Naive thymus-derived CD4-positive, alpha-beta T cell (primary cell): ENCODE data around the gene CHAD. TPM values are rescaled to one million over a fixed set of nuclear protein-coding genes. Genes with fewer than 3 reads are reported as not detected.

Experiments used
- ATAC-seq: fragments of 150-1000 bp; cut with Tn5 transposase; 2 replicates; pipeline ENCODE4 v1.10.0; 2021; ENCODE audit warnings: mild to moderate bottlenecking, moderate library complexity
- CTCF ChIA-PET: fragments of 350-600 bp; sonication (Branson Sonifier 250); formaldehyde crosslinking; loops from one replicate; lab custom pipeline; 2021; ENCODE audit warnings: antibody characterized with exemption; lab: Charles Lee
- POLR2A ChIA-PET: fragments of 350-600 bp; sonication (Branson Sonifier 250); formaldehyde crosslinking; loops from one replicate; lab custom pipeline; 2021; ENCODE audit warnings: antibody characterized with exemption, inconsistent platforms; lab: Charles Lee
- DNase-seq, 9 donors: peaks; one replicate each; pipeline versions ENCODE4 v3.0.0 to v3.0.0-alpha.2; 2020 to 2022; ENCODE audit warnings: mixed read lengths in 1 of 9
- H3K27ac ChIP-seq: one replicate; pipeline ENCODE4 v1.7.0; 2013; ENCODE audit warnings: mild to moderate bottlenecking, low read depth, low read length, moderate library complexity
- H3K27me3 ChIP-seq, 2 donors: one replicate each; pipeline ENCODE4 v1.7.0; 2013; ENCODE audit warnings: low read length in 2 of 2, mild to moderate bottlenecking in 2 of 2, moderate library complexity in 2 of 2; ENCODE audit not compliant: control insufficient read depth in 2 of 2, insufficient read depth in 2 of 2
- H3K36me3 ChIP-seq, 3 experiments: 1 replicate in 2 of 3; 2 replicates in 1 of 3; pipeline ENCODE4 v1.7.0; 2013; ENCODE audit warnings: low read length in 3 of 3, mild to moderate bottlenecking in 3 of 3, moderate library complexity in 1 of 3; ENCODE audit not compliant: insufficient read depth in 3 of 3, control insufficient read depth in 2 of 3
- H3K4me1 ChIP-seq, 2 donors: one replicate each; pipeline ENCODE4 v1.7.0; 2013; ENCODE audit warnings: low read length in 2 of 2, mild to moderate bottlenecking in 2 of 2, moderate library complexity in 1 of 2; ENCODE audit not compliant: control insufficient read depth in 2 of 2, insufficient read depth in 2 of 2
- H3K4me3 ChIP-seq: 2 replicates; pipeline ENCODE4 v1.7.0; 2013; ENCODE audit warnings: mild to moderate bottlenecking, low read length
- H3K9me3 ChIP-seq, 3 experiments: 1 replicate in 2 of 3; 2 replicates in 1 of 3; pipeline ENCODE4 v1.7.0; 2013; ENCODE audit warnings: low read length in 3 of 3; ENCODE audit not compliant: control insufficient read depth in 2 of 3
- H3K27ac Mint-ChIP-seq, 9 donors: one replicate each; pipeline ENCODE4 v1.8.0; 2020 to 2022; ENCODE audit warnings: mixed read lengths in 9 of 9, mild to moderate bottlenecking in 8 of 9, moderate library complexity in 5 of 9, inconsistent platforms in 2 of 9
- H3K27me3 Mint-ChIP-seq, 5 donors: one replicate each; pipeline ENCODE4 v1.8.0; 2021 to 2022; ENCODE audit warnings: mixed read lengths in 5 of 5, mild to moderate bottlenecking in 1 of 5
- H3K36me3 Mint-ChIP-seq, 5 donors: one replicate each; pipeline ENCODE4 v1.8.0; 2020 to 2022; ENCODE audit warnings: mixed read lengths in 5 of 5, mild to moderate bottlenecking in 3 of 5, inconsistent platforms in 1 of 5
- H3K4me1 Mint-ChIP-seq, 7 donors: one replicate each; pipeline ENCODE4 v1.8.0; 2020 to 2022; ENCODE audit warnings: mixed read lengths in 7 of 7, mild to moderate bottlenecking in 3 of 7, inconsistent platforms in 1 of 7
- H3K4me3 Mint-ChIP-seq, 10 donors: one replicate each; pipeline ENCODE4 v1.8.0; 2020 to 2022; ENCODE audit warnings: mild to moderate bottlenecking in 10 of 10, mixed read lengths in 10 of 10, moderate library complexity in 6 of 10, inconsistent platforms in 2 of 10
- H3K9me3 Mint-ChIP-seq, 11 donors: one replicate each; pipeline ENCODE4 v1.8.0; 2020 to 2022; ENCODE audit warnings: mixed read lengths in 11 of 11, mild to moderate bottlenecking in 4 of 11, inconsistent platforms in 1 of 11, moderate library complexity in 1 of 11
- intact Hi-C, 2 donors: fragments of 100-400 bp; cut with micrococcal nuclease; formaldehyde crosslinking; loops; one replicate each; pipeline ENCODE4 v1.15.1; 2023
- polyA plus RNA-seq, 2 donors: library from polyadenylated mRNA; unstranded; fragments of 300-500 nt; fragmentation: Illumina TruSeq; gene quantifications; one replicate each; pipeline ENCODE4 v1.2.3, GENCODE V29; 2021
- total RNA-seq, 6 experiments: library from RNA in 5 of 6; stranded (reverse) in 5 of 6; gene quantifications; 1 replicate in 5 of 6; 2 replicates in 1 of 6; pipeline ENCODE4 v1.2.3 and lab custom pipeline; 2021 to 2026

CHAD gene
- total RNA-seq = not detected
- not detected for polyA plus RNA-seq
- total RNA-seq (lab: John Stamatoyannopoulos, UW) = not detected

- POLR2A ChIA-PET = no interaction called here
- Mint-ChIP-seq H3K27ac (no peak within 1 kb of the TSS), H3K4me1 (peaks cover 0 to 6% (median 4%) of the 10 kb centered on the region in 7 donors)
These were observed at the start of gene CHAD for GRCh38 chr17:50468304-50469207. CHAD (minus strand) TSS chr17:50468880; CDS start chr17:50468813, 67 bp downstream.

GRCh38 chr17:50517504-50518383 lies 49.1 kb upstream of the CHAD start:
- H3K4me1 ChIP-seq = peaks cover 0 to 8% of the 10 kb centered on the region in 2 donors
- Mint-ChIP-seq H3K27ac (peak overlapping the region in 4 of 9 donors; percentile 3 to 76 (median 27)), H3K4me3 (peak overlapping the region in 3 of 10 donors; percentile 12 to 67 (median 45)), H3K4me1 (peaks cover 0 to 23% (median 12%) of the 10 kb centered on the region in 7 donors), H3K27me3 (no peaks in the 10 kb centered on the region), H3K9me3 (no peaks in the 10 kb centered on the region), H3K36me3 (no peaks in the 10 kb centered on the region)
- H3K4me3 ChIP-seq = no peak overlapping the region
- no peaks in the 10 kb centered on the region for H3K36me3 ChIP-seq
- ChIA-PET POLR2A (no interaction called here), CTCF (interaction anchor here (1.8 kb wide), 1 partner anchor 17 kb away, joined by 7 read pairs; no protein-coding TSS in a partner anchor)
- no peak overlapping the region for H3K27ac ChIP-seq
- intact Hi-C loops = no loop called here
- no peaks in the 10 kb centered on the region for H3K27me3 ChIP-seq
- ATAC-seq (no peak), DNase-seq (no peak)
- no peaks in the 10 kb centered on the region for H3K9me3 ChIP-seq

More at GRCh38 chr17:50468304-50469207, at the start of gene CHAD:
- DNase-seq (no peak), ATAC-seq (peak; percentile 32)
- H3K9me3 ChIP-seq = no peaks in the 10 kb centered on the region
- H3K4me3 Mint-ChIP-seq = peak within 1 kb of the TSS in 8 of 10 donors; percentile 49 to 80 (median 56)
- H3K4me3 ChIP-seq = no peak within 1 kb of the TSS
- peaks cover 0 to 3% (median 0%) of the 10 kb centered on the region in 11 donors for H3K9me3 Mint-ChIP-seq
- CTCF ChIA-PET = interaction anchor here (0.5 kb wide), 1 partner anchor 37 kb away, joined by 4 read pairs; no protein-coding TSS in a partner anchor
- intact Hi-C loops = no loop called here
- H3K27ac ChIP-seq = no peak within 1 kb of the TSS
- H3K27me3 ChIP-seq = peaks cover 0 to 7% of the 10 kb centered on the region in 2 donors
- no peaks in the 10 kb centered on the region for H3K36me3 ChIP-seq
- peaks cover 12 to 27% (median 17%) of the 10 kb centered on the region in 5 donors for H3K27me3 Mint-ChIP-seq
- H3K4me1 ChIP-seq = no peaks in the 10 kb centered on the region
- peaks cover 0 to 20% (median 8%) of the 10 kb centered on the region in 5 donors for H3K36me3 Mint-ChIP-seq

DNA sequence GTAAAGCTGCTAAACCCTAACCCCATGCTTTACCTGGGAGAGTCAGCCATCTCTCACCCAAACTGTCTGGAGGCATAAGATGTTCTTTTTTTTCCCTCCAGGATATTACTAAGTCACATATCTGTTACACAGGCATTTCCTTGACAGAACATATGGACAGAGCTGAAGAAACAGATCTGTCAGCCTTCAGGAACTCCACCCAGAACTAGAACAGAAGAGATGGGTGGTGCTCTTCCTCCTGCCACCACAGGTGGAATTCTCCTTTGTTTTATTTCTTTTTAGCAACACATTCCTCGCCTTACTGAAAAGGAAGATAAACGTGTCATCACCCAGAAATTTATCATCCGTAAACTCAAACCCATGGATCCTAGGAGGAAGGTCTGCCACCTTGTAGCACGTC lies 48.3 kb upstream of the CHAD start:
- H3K27me3 Mint-ChIP-seq = peaks cover 0 to 3% (median 0%) of the 10 kb centered on the region in 5 donors

GRCh38 chr17:50514936-50515702 lies 46.4 kb upstream of the CHAD start:
- Mint-ChIP-seq H3K9me3 (no peaks in the 10 kb centered on the region), H3K36me3 (no peaks in the 10 kb centered on the region), H3K27ac (no peak overlapping the region), H3K27me3 (peaks cover 0 to 9% (median 0%) of the 10 kb centered on the region in 5 donors), H3K4me3 (no peak overlapping the region), H3K4me1 (peaks cover 0 to 37% (median 18%) of the 10 kb centered on the region in 7 donors)
- Histone ChIP-seq H3K27ac (no peak overlapping the region), H3K4me3 (no peak overlapping the region), H3K27me3 (no peaks in the 10 kb centered on the region), H3K36me3 (no peaks in the 10 kb centered on the region), H3K4me1 (peaks cover 4 to 8% of the 10 kb centered on the region in 2 donors), H3K9me3 (no peaks in the 10 kb centered on the region)
- ChIA-PET CTCF (interaction anchor here (1.5 kb wide), 1 partner anchor 11 kb away, joined by 3 read pairs; no protein-coding TSS in a partner anchor), POLR2A (interaction anchor here (0.5 kb wide), 1 partner anchor 112 kb away, joined by 3 read pairs; no protein-coding TSS in a partner anchor)
- ATAC-seq (no peak), DNase-seq (no peak)
- intact Hi-C loops = no loop called here

More for the DNA sequence above, 48.3 kb upstream of the CHAD start:
- no peaks in the 10 kb centered on the region for H3K36me3 Mint-ChIP-seq
- intact Hi-C loops = no loop called here
- Histone ChIP-seq H3K4me3 (no peak overlapping the region), H3K36me3 (no peaks in the 10 kb centered on the region), H3K4me1 (peaks cover 0 to 8% of the 10 kb centered on the region in 2 donors), H3K27ac (no peak overlapping the region), H3K27me3 (no peaks in the 10 kb centered on the region), H3K9me3 (no peaks in the 10 kb centered on the region)
- peak overlapping the region in 5 of 9 donors; percentile 48 to 84 (median 56) for H3K27ac Mint-ChIP-seq
- DNase-seq (no peak), ATAC-seq (no peak)
- no peaks in the 10 kb centered on the region for H3K9me3 Mint-ChIP-seq
- CTCF ChIA-PET = interaction anchor here (1.8 kb wide), 1 partner anchor 16 kb away, joined by 7 read pairs; no protein-coding TSS in a partner anchor
- peaks cover 0 to 27% (median 12%) of the 10 kb centered on the region in 7 donors for H3K4me1 Mint-ChIP-seq
- POLR2A ChIA-PET = no interaction called here
- H3K4me3 Mint-ChIP-seq = peak overlapping the region in 7 of 10 donors; percentile 12 to 70 (median 23)

DNA sequence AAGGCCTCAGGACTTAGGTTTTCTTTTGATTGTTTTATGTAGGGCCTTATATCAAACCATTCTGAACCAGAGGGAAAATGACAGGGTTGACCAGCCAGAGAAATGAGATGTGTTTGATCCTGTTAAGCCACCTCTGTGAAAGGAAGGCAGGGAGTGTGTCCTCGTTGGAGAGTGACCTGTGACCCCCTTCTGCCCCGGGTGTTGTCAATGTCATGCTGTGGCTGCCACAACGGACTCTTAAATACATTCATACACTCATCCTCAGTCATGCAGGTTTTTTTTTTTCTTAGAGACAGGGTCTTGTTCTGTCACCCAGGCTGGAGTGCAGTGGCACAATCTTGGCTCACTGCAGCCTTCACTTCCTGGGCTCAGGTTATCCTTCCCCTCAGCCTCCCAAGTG lies 45.7 kb upstream of the CHAD start:
- no peak for DNase-seq
- ATAC-seq = no peak
- Mint-ChIP-seq H3K9me3 (no peaks in the 10 kb centered on the region), H3K4me3 (no peak overlapping the region), H3K36me3 (peaks cover 0 to 3% (median 0%) of the 10 kb centered on the region in 5 donors), H3K27ac (no peak overlapping the region), H3K27me3 (peaks cover 0 to 9% (median 0%) of the 10 kb centered on the region in 5 donors), H3K4me1 (peaks cover 0 to 42% (median 24%) of the 10 kb centered on the region in 7 donors)
- H3K36me3 ChIP-seq = no peaks in the 10 kb centered on the region
- H3K27ac ChIP-seq = no peak overlapping the region
- intact Hi-C loops = no loop called here
- ChIA-PET CTCF (interaction anchor here (1.5 kb wide), 1 partner anchor 11 kb away, joined by 3 read pairs; no protein-coding TSS in a partner anchor), POLR2A (no interaction called here)
- no peaks in the 10 kb centered on the region for H3K27me3 ChIP-seq
- no peak overlapping the region for H3K4me3 ChIP-seq
- no peaks in the 10 kb centered on the region for H3K9me3 ChIP-seq
- peaks cover 4 to 8% of the 10 kb centered on the region in 2 donors for H3K4me1 ChIP-seq
